HG03565 (cell line): ENCODE results near the gene RNASE12.
"Not testable (repeated sequence)": the region's sequence is repeated elsewhere in the genome, so short reads cannot be mapped to it uniquely, and the experiment has no call there.

Source experiments
- ATAC-seq: cut with Tn5 transposase; IDR thresholded peaks from one replicate; pipeline ENCODE4 v1.9.1; 2021; ENCODE audit warnings: mild to moderate bottlenecking, moderate library complexity; ENCODE audit not compliant: unreplicated experiment

RNASE12 gene, protein sequence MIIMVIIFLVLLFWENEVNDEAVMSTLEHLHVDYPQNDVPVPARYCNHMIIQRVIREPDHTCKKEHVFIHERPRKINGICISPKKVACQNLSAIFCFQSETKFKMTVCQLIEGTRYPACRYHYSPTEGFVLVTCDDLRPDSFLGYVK

DNA sequence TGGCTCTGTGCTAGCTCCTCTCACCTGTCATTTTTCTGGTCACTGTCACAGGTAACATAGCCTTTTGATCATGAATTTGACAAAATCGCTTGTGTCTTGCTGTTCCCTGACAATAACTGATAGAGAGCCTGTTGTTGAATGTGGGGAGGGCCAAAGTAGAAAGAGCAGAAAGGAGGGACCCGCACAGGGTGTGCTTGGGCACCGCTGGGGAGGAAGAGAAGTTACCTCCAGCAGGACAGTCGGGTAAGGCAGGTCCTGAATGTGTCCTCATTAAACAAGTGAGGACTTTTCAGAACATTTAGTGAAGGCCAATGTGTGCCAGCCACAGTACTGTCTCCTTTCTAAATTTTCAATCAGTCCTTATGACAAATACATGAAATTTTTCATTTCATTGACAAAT lies at the start of gene RNASE12:
TSS of gene RNASE12 (minus strand) at position 142 of the 400 bp plus-strand sequence. CDS start 653 bp downstream, outside the sequence.
- ATAC-seq, result no peak

DNA sequence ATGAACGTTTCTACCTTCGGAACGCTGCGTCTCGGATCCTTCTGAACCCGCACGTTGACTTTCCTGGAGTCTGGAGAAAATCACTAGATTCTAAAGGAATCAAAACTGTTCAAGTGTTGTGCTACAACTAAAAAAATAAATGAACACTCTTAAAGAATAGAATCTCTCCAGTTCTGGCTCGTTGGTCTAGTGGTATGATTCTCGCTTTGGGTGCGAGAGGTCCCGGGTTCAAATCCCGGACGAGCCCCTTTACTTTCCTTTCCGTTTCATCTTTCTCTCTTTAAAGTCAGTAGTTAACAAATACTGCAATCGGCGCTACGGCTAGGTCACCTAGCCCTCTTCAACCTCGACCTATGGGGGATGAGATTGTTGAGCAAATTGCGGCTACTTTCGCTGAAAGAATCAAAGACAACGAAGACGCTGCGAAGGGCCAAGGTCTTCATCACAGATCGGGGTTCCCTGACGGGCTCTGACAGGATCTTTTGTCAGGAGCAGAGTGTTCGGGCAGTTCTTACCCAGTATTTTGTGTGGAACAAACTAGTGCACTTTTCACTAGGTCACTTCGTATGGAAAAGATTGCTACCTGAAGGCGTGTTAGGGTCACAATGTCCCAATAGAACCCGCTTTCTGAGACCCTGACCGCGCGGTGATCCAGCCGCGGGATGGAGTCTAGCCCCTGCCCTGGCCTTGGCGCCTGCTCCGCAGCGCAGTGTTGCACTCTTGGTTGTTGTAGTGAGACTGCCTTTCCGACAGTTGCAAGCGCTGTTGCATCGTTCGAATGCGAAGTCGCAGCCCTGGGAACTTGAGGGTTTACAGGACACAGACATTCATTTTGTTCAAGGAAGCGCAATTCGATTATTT lies 41.9 kb upstream of the RNASE12 start:
- peak; percentile 75 for ATAC-seq

DNA sequence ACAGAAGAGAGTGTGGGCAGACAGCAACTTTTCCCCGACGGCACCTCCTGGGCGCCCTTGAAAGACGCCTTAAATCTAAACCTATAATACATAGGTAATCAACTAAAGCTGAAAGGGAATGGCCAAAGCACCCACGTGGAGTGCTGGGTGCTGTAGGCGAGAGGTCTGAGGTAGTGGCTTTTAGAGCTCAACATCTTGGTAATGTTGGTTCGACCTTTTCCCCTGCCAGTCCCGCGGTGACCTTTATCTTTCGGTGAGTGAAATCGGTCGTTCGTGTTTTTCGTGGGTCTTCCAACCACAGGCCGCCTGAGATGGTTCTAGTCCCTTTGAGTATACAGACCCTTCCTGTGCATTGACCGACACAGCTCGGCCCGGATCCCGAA lies 41.3 kb upstream of the RNASE12 start:
- ATAC-seq, result peak; percentile 10

DNA sequence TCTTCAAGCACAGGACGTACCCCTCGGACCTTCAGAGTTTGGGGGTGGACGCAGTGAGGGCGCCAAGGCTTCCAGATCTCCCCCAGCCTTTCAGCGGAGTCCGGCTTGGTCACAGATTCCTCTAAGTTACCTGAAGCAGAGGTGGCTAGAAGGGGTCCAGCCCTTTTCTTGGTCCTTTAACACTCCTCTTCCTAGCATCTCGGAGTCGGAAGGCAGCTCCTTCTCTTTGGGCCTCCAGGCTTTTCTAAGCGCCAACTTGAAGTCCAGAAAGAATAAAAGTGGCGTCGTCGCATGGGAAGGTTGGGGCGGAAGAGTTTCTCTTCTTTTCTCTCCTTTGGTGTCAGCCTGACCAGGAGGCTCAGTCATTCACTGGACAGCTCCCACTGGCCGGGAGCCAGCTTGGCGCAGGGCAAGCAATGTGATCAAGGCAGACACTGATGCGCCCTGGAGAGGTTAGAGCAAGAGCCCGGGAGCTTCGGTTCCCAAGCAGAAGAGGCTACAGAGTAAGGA lies 40.8 kb upstream of the RNASE12 start:
- ATAC-seq, result no peak

DNA sequence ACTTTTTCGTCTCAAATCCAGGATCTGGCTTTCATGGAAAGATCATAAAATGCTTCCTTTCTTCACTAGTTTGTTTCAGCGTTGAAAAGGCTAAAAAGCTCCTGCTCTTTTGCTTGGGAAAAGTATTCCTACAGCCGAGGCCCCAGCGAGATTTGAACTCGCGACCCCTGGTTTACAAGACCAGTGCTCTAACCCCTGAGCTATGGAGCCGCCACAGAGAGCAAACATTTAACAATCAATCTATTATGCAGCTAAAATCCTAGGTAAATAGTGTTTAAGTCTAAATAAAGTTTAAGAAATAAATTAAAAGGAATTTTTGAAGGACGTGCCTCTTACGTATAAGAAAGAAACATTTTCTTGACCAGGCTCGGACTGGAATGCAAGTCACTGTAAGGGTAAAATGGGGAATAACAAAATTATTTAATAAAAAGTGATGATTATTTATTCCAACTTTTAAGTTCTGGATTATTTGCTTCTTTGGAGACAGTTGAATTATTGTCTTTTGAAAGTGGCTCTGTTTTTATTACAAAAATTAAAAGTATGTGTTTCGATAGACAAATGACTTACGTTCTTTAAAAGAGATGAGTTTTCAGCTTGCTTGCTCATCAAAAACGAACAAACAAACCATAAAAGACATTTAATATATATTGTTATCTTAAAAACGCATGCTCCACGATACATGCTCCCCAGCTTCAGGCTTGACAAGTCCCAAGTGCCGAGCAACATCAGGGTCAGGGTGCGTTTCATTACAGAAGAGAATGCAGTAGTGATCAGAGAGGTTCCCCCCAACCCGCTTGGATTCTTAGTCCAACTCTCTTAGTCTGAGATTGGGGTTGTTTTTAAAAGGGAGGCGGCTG lies 40.1 kb upstream of the RNASE12 start:
- no peak for ATAC-seq

DNA sequence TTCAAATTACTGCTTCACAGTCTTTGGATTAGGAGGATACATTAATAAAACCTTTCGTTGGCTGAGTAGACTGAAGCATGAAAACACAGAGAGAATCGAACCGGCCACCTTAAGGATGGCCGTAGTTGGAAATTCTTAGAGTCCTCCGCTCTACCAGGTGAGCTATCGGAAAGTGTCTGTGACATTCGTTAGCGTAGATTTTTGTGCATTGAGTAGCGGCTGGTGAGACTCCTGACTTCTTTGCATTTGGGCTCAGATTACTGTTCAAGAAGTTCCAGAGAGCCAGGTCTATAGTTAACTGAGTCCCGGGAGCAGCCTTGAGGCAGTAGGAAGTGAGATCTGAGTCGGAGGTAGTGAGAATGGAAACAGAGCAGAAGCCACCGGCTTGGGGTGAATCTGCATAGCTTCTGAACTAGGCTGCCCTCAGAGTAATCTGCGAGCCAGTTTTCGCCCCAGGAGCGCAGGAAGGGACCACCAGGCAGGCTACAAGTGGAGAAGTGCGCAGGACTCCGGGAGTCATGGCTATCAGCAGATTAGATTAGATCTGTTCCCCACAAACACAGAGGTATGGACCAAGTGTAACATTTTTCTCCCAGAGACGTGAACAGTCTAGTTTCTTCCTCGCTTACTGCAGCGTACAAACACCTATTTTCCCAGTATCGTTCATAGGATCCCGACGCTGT lies 39.3 kb upstream of the RNASE12 start:
- ATAC-seq, result no peak

DNA sequence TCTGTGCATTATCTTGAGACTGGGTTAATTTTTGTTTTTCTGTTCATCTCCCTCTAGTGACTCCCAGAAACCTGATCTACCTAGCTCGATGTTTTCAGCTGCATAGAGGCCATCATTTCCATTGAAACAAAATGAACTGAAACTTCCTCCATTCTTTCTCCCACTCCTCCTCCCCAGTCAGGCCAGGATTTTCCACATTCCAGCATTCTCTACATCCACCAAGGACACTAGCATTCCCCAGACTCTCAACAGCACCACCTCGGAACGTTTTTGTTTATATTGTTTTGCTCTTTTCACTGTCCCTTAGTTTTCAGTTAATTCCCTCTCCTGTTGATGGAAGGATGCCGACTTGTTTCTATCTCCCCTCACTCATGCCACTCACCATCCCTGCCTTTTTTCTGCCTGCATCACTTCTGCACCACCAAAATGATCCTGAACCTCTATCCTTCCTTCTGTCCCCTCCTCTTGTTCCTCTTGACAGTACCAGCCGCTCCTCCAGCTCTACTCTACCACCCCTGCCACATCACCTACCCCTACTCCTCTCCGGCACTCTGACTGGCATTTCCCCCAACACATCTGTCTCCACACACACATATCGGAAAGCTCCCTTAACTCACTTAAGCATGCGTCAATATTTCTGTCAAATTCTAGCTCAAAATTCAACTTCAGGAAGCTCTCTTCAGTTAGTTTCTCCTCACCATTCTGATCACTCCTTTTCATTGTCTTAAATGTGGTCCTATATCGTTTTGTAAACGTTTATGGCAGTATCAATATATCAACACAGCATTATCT lies 37.1 kb upstream of the RNASE12 start:
- ATAC-seq, result no peak

DNA sequence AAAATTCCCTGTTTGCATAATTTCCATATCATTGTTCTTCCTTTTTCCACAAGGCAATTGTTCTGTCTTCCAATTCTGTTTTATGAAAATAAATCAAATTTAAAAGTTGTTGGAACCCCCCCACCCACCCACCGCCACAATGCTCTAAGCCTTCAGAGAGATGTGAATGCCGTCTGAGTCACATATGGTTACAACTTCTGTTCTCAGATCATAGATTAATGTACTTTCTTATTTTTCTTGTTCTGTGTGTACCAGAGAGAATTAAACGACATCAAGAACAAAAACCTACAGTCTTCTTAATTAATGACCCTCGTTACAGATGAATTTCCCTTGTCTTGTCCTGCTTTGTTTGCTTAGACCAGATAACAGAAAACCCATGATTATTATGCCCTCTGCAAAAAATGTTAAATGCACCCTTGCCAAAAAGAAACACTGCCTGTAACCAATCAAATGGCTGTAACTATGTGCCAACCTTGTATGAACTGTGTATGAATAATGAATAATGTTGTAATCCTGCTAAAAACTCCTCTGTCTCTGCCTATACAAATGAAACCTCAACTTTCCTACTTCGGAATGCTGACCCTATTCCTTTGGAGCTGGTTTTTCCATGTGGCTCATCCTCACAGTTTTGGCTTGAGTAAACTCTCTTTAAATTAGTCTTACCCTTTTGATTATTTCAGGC lies 36.3 kb upstream of the RNASE12 start:
- no peak for ATAC-seq

DNA sequence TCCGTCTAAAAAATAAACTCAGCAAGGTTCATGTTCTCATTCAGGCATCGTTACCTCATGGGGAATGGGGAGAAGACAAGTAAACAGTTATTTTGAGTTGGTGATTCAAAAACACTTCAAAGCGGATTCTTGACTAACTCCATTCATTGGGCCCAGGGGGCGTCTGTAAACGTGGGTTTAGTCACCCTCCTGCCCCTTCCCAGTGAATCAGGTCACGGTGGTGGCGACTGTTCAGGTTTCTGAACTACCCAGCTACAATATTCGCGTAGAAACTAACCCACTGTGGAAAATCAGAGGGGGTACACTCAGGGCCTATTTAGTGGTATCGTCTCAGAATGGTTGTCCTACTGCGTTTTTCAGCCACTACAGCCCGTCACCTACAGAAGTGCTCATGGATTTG lies 35.1 kb upstream of the RNASE12 start:
- ATAC-seq, result no peak

DNA sequence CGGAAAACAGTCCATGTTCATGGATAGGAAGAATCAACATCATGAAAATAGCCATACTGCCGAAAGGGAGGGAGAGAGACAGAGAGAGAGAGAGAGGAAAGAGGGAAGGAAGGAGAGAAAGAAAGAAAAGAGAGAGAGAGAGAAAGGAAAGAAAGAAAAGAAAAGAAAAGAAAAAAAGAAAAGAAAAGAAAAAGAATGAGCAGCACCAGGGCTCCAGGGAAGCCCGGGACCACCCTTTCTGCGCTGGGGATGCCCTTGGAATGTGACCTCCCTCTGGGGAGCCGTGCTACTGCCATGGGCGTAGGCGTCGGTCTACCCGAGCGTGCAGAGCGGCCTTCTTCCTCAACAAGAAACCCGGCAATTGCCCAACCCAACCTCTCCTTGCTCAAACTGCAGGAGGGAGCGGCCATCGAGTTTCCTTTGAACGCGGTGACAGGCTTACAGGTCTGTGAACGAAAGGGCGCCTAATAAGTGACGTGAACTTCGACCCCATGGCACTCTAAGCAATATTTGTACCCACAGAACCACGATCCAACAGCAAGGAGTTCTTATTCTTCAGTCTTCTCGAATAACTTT lies 33.4 kb upstream of the RNASE12 start:
- peak; percentile 28 for ATAC-seq

DNA sequence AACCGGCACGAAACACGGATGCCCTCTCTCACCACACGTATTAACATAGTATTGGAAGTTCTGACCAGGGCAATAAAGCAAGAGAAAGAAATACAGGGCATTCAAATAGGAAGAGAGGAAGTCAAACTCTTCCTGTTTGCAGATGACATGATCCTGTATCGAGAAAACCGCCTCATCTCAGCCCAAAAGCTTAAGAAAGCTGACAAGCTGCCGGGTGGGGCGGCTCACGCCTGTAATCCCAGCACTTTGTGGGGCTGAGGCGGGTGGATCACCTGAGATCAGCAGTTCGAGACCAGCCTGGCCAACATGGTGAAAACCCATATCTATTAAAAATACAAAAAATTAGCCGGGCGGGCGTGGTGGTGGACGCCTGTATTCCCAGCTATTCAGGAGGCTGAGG lies 32.6 kb upstream of the RNASE12 start:
- ATAC-seq, result no peak

DNA sequence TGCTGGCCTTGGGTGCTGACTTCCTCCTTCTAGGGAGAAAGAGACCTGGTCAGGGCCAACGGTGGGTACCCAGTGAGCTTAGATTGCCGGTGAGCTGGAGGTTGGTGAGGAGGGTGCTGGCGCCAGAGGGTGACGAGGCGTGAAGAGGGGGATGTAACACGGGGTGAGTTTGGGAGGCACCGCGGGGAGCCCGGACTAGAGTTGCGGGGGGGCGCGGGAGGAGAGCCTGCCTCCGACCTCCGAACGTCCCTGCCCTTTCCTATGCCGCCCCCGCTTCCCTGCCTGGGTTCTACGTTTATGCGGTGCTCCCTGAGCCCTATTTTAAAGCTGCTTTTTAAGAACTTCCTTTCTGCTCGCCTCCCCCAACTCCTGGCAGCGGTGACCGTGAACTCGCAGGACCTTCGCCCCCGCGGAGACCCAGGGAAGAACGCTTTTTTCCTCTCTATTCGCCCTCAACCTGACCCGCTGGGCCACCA lies 31.7 kb upstream of the RNASE12 start:
- no peak for ATAC-seq

DNA sequence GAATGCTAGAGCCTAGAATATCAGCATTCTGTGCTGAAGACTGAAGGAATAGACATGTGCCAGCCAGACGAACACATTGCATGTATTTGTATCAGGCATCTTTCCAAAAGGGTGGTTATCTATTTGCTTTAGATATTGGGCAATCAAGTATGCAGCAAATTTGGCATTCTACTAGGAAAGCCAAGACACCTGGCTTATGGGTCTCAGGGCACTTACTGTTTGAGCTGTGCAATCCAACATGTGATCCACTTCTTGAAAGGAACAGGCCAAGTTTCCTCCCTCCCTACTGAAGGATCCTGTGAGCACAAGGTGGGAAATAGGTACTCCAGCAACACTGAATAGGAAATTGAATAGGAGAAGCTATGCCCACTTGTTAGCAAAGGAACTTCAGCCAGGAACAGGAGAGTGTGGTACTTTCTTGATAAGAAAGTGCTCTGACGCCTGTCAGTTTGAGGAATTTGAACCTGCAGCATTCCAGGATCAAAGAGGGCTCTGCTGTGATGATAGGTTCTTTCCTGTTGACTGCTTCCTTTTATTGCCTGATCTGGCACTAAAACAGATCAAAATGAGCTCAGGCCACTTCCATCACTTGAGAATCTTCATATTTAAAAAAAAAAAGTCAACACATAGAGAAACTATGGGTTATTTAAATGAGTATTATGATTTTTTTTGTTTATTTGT lies 29.8 kb upstream of the RNASE12 start:
- ATAC-seq, result no peak

DNA sequence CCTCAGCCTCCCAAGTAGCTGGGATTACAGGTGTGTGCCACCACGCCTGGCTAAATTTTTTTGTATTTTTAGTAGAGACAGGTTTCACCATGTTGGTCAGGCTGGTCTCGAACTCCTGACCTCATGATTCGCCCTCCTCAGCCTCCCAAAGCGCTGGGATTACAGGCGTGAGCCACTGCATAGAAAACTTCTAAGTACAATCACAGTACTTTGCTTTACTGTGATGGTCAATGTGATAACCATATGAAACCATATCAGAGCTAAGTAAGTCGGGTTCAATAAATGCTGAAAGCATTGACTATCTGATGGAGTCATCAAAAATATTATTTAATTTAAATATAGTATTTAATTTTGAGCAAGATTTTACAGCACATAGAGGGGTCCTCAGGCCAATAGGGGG lies 28.5 kb upstream of the RNASE12 start:
- ATAC-seq, result not testable (repeated sequence)

DNA sequence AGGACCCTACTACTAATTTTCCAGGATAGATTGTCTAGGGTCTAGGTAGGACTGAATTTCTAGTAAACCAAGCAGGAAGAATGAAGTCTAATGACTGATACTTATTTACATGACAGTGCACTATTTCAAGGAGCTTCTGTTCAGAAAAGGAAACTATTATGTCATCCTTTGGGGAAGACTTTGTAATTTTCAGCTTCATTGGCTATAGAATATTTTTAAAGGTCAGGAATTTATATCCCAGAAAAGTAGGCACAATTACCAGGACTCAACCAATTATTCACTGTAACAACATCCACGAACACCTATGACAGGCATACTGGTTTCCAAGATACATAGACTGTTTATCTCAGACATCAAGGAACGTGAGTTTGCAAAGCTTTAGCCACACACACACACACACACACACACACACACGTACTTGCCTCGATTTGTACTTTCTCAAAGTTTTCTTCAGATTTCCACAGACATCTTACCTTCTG lies 27.1 kb upstream of the RNASE12 start:
- no peak for ATAC-seq

DNA sequence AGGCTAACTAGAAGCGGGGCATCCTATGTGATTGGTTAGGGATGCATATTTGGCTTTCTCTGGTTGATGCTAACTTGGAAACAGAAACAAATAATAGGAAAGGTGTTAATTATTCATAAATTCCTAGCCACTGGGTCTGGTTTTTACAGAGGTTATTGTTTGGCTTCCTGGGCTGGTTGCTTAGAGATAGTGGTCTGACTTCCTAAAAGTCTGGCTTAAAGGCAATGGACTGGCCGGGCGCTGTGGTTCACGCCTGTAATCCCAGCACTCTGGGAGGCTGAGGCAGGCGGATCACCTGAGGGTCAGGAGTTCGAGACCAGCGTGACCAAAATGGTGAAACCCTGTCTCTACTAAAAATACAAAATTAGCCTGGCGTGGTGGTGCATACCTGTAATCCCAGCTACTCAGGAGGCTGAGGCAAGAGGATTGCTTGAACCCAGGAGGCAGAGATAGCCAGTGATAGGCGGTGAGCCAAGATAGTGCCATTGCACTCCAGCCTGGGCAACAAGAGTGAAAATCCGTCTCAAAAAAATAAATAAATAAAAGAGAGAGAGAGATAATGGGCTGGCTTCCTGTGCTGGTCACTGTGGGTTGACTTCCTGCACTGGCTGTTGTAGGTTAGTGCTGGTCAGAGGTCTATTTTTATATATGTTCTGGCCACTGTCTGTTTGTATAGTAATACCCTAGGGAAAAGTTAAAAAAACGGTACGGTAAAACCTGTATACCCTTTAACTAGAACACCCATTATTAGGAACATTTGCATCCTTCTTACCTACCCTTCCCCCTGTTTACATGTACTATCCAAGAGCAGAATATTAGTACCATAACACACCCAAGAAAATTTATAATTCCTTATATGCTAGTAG lies 26.2 kb upstream of the RNASE12 start:
- ATAC-seq, result peak; percentile 32

DNA sequence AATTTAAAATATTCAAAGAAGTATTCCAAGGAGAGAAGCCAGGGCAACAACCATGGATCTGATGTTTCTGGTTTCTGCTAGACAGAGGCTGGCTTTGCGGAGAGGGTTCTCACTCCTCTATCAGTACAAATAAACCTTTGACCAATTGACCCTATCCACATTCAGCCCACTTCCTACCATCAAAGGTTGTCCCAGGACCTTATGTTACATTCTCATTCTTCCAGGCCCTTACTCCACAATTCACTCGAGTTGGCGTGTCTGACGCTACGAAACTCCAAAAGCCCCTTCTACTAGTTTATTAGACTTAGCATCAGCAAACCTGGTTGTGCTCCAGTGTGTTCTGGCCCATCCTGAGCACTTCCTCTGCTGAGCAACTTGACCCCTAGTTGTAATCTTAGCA lies 24.8 kb upstream of the RNASE12 start:
- ATAC-seq, result no peak
